Panc1 (cell line): ENCODE data around the gene TSHZ2.

Source experiments
- CTCF ChIP-seq: fragments of 450-650 bp; IDR thresholded peaks from 2 replicates; pipeline ENCODE4 v1.5.1; 2017; ENCODE audit warnings: mild to moderate bottlenecking
- REST ChIP-seq, 2 experiments: IDR thresholded peaks; 2 replicates each; pipeline ENCODE4 v1.6.1; 2011 to 2012; ENCODE audit warnings: low read depth in 2 of 2, control low read depth in 1 of 2, low read length in 1 of 2, mild to moderate bottlenecking in 1 of 2, moderate library complexity in 1 of 2; ENCODE audit not compliant: insufficient read depth in 1 of 2
- TCF7L2 ChIP-seq: IDR thresholded peaks from 2 replicates; pipeline ENCODE4 v1.6.1; 2011; ENCODE audit warnings: mild to moderate bottlenecking, low read depth, low read length, inconsistent platforms

GRCh38 chr20:53195876-53196610 lies 223.9 kb downstream of the TSHZ2 start:
- TF ChIP-seq CTCF, result no peak
- TF ChIP-seq TCF7L2, result no peak
- no peak for TF ChIP-seq REST (IDR thresholded peaks at IDR 0.05; ENCODE audit: insufficient read depth in 1 of 2, low read depth in 2 of 2, low read length in 1 of 2)
